Small intestine (tissue), 7 donors: ENCODE results near the gene C22orf42. TPM values are rescaled to one million over a fixed set of nuclear protein-coding genes. Genes with fewer than 3 reads are reported as not detected.
"Not testable (repeated sequence)": the region's sequence is repeated elsewhere in the genome, so short reads cannot be mapped to it uniquely, and the experiment has no call there.

ENCODE experiments used
- DNase-seq, 2 donors: peaks; one replicate each; pipeline versions ENCODE4 v3.0.0 to v3.0.0-alpha.2; 2013
- FAIRE-seq: peaks from 2 replicates; lab custom pipeline; 2012; peaks lifted over from hg19 to GRCh38; lab: Jason Lieb, UNC
- H3K27ac ChIP-seq, 3 donors: one replicate each; pipeline ENCODE4 v1.5.1; 2013; ENCODE audit warnings: low read length in 2 of 3, mild to moderate bottlenecking in 2 of 3, control low read depth in 1 of 3, inconsistent platforms in 1 of 3, low read depth in 1 of 3, moderate library complexity in 1 of 3
- H3K27me3 ChIP-seq, 3 donors: one replicate each; pipeline ENCODE4 v1.6.1; 2013; ENCODE audit warnings: low read length in 3 of 3, inconsistent platforms in 1 of 3; ENCODE audit not compliant: control insufficient read depth in 3 of 3, insufficient read depth in 3 of 3
- H3K36me3 ChIP-seq, 3 donors: one replicate each; pipeline ENCODE4 v1.6.1; 2013; ENCODE audit warnings: low read length in 3 of 3, inconsistent platforms in 1 of 3, low read depth in 1 of 3, mild to moderate bottlenecking in 1 of 3, moderate library complexity in 1 of 3; ENCODE audit not compliant: control insufficient read depth in 3 of 3, insufficient read depth in 2 of 3
- H3K4me1 ChIP-seq, 3 donors: one replicate each; pipeline ENCODE4 v1.6.1; 2013; ENCODE audit warnings: low read length in 2 of 3, inconsistent platforms in 1 of 3, low read depth in 1 of 3, mild to moderate bottlenecking in 1 of 3, moderate library complexity in 1 of 3; ENCODE audit not compliant: control insufficient read depth in 3 of 3, insufficient read depth in 2 of 3
- H3K4me3 ChIP-seq, 3 donors: one replicate each; pipeline ENCODE4 v1.5.1; 2013; ENCODE audit warnings: low read length in 3 of 3, control low read depth in 1 of 3, inconsistent platforms in 1 of 3, low read depth in 1 of 3, mild to moderate bottlenecking in 1 of 3, moderate library complexity in 1 of 3
- H3K9me3 ChIP-seq, 2 donors: one replicate each; pipeline ENCODE4 v1.6.1; 2013; ENCODE audit warnings: low read depth in 1 of 2, low read length in 1 of 2; ENCODE audit not compliant: control insufficient read depth in 2 of 2, insufficient read depth in 1 of 2
- WGBS, 3 donors: extraction: QIAGEN DNeasy Blood & Tissue Kit; methylation state at CpG; one replicate each; pipeline ENCODE4 v1.1.7; 2013; 5-methylcytosine and 5-hydroxymethylcytosine counted together
- polyA plus RNA-seq, 4 donors: library from polyadenylated mRNA; stranded (reverse) in 3 of 4; unstranded in 1 of 4; fragments of 200-250 nt in 3 of 4; fragments of 120-200 nt in 1 of 4; gene quantifications; one replicate each; pipeline versions ENCODE4 v1.2.1 to v1.2.3, GENCODE V29; 2013
- donor health status: healthy with polysubstance abuse.
- donor health status: control.
- donor health status: control.
- donor health status: Bipolar disorder and iron deficiency.
- donor health status: healthy.

C22orf42 gene
- polyA plus RNA-seq, 4 donors: 0.09 TPM; not detected in 2

DNA sequence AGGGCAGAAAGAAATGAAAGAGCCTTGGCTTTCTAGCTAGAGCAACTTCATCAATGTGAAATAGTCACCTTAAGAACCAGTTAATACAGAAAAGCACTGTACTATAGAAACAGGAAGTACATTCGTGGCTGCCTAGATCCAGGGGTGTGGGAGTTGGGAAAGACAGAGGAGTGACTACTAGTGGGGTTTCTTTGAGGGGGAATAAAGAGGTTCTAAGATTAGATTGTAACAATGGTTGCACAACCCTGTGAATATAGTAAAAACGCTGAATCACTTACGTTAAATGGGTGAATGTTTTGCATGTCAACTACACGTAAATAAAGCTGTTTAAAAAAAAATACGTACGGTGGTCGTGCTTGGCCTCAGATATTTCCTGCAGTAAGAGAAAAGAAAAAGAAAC lies 8.5 kb downstream of the C22orf42 start:
- DNase-seq, H3K27me3 ChIP-seq, H3K4me3 ChIP-seq, H3K4me1 ChIP-seq, H3K27ac ChIP-seq, H3K36me3 ChIP-seq, FAIRE-seq, H3K9me3 ChIP-seq: not testable (repeated sequence)
- 50 to 67% (median 58%) methylated on average over 7 of the region's 7 CpGs for WGBS, 3 donors

DNA sequence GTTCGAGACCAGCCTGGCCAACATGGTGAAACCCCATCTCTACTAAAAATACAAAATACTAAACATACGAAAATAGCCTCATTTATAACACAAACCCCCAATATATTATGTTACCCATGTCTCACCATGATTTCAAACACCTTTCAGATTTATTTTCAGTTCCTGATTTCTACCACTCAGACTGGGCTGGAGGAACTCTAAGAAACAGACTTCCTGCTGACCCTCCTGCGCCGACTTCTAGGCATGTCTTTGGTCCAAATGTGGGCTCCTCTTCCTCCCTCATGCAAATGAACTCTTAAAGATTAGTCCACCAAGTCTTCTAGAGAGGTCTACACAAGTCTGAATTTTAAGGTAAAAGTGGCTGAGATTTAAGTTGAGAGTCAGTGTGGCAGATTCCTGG lies 10.7 kb downstream of the C22orf42 start:
- not testable (repeated sequence) for H3K4me3 ChIP-seq, H3K27me3 ChIP-seq, DNase-seq, FAIRE-seq, H3K27ac ChIP-seq, H3K4me1 ChIP-seq, H3K36me3 ChIP-seq, H3K9me3 ChIP-seq
- WGBS, 3 donors: 84 to 96% (median 87%) methylated on average over 4 of the region's 4 CpGs

- not testable (repeated sequence) for H3K36me3 ChIP-seq, H3K9me3 ChIP-seq, H3K4me1 ChIP-seq, DNase-seq, H3K27me3 ChIP-seq, H3K27ac ChIP-seq, H3K4me3 ChIP-seq, FAIRE-seq
- WGBS, 3 donors: 89 to 95% (median 92%) methylated on average over 7 to 8 of the region's 8 CpGs
These were observed 12.0 kb downstream of the C22orf42 start for GRCh38 chr22:32147128-32147527.

GRCh38 chr22:32144496-32145274 lies 14.4 kb downstream of the C22orf42 start:
- Histone ChIP-seq H3K27me3 (no peaks in the 10 kb centered on the region), H3K9me3 (peaks cover 0 to 3% of the 10 kb centered on the region in 2 donors), H3K36me3 (no peaks in the 10 kb centered on the region), H3K4me1 (no peaks in the 10 kb centered on the region), H3K27ac (no peak overlapping the region), H3K4me3 (no peak overlapping the region)
- FAIRE-seq: no peak
- WGBS, 3 donors: 57 to 75% (median 74%) methylated on average over 6 of the region's 6 CpGs
- no peak for DNase-seq

GRCh38 chr22:32142600-32142999 lies 16.5 kb downstream of the C22orf42 start:
- H3K4me1 ChIP-seq: no peaks in the 10 kb centered on the region
- no peak overlapping the region for H3K27ac ChIP-seq
- H3K27me3 ChIP-seq: no peaks in the 10 kb centered on the region
- H3K9me3 ChIP-seq: peaks cover 0 to 7% of the 10 kb centered on the region in 2 donors
- H3K36me3 ChIP-seq: no peaks in the 10 kb centered on the region
- FAIRE-seq: no peak
- no peak for DNase-seq
- no peak overlapping the region for H3K4me3 ChIP-seq

DNA sequence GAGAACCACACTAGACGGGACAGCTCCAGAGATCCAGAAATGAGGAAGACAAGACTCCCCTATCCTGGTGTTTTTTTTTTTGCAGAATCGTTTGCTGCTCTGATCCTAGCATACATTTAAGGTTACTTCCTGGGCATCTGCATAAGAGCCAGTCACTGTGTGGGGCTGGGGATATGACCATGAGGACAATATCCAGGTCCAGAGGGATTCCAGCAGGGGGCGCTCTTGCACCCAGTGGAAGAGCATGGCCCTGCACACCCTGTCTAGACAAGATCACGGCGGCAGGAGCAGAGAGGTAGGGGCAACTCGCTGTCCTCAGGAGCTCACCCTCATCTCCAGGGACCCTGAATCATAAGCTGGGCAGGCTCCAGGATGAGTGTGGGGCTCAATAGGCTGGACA lies 18.4 kb downstream of the C22orf42 start:
- H3K27ac ChIP-seq, H3K9me3 ChIP-seq, DNase-seq, H3K4me1 ChIP-seq, H3K4me3 ChIP-seq, H3K36me3 ChIP-seq, FAIRE-seq, H3K27me3 ChIP-seq: not testable (repeated sequence)
- WGBS, 3 donors: 36 to 47% (median 46%) methylated on average over 5 to 6 of the region's 6 CpGs

DNA sequence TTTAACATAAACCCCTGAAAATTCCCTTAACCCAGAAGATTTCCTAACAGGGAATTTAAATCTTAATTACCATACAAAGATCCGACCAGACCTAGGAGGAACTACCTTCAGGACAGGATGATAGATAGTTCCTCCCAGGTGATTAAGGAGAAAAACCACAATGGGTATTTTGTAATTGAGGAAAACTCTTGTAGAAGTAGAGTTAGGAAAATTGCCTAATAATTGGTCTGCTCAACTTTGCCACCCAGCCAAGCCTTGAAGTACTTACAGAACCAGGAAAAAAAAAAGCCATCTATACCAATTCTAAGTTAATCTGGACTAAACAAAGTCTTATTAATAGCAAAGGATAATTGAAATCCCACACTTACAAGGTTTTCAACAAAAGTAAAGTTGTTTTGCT lies 20.5 kb downstream of the C22orf42 start:
- H3K36me3 ChIP-seq, H3K27ac ChIP-seq, H3K27me3 ChIP-seq, H3K9me3 ChIP-seq, DNase-seq, H3K4me1 ChIP-seq, FAIRE-seq, H3K4me3 ChIP-seq: not testable (repeated sequence)
- 39 to 48% (median 40%) methylated on average over 1 of the region's 1 CpG for WGBS, 3 donors

DNA sequence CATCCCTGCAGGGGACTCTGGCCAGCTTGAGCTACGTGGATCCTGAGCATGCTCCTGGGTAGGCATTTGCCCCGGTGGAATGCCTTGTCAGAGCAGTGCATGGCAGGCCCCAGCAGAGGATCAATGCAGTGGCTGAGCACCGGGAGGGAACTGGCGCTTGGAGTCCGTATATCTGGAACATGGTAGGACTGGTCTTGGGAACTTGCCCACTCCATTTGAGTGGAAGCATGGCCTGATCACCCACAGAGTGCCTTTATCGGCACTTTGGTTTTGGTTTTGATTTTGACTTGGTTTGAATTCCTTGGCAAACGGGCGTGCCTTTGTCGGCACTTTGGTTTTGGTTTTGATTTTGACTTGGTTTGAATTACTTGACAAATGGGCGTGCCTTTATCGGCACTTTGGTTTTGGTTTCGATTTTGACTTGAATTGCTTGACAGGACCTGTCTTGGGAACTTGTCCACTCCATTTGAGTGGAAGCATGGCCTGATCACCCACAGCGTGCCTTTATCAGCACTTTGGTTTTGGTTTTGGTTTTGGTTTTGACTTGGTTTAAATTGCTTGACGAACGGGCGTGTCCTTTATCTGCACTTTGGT lies 21.3 kb downstream of the C22orf42 start:
- WGBS, 3 donors: 7 to 30% (median 17%) methylated on average over 16 of the region's 16 CpGs
- not testable (repeated sequence) for H3K27me3 ChIP-seq, FAIRE-seq, H3K9me3 ChIP-seq, H3K36me3 ChIP-seq, H3K4me1 ChIP-seq
- peak overlapping the region in 2 of 3 donors; percentile 78 to 82 for H3K27ac ChIP-seq
- H3K4me3 ChIP-seq: peak overlapping the region in 1 of 3 donors; percentile 44
- DNase-seq: peak; percentile 55 to 93
